HG03432 (cell line): ENCODE results near the gene GUK1.

Experiments
- ATAC-seq: cut with Tn5 transposase; IDR thresholded peaks from one replicate; pipeline ENCODE4 v1.9.1; 2021; ENCODE audit warnings: mild to moderate bottlenecking, moderate library complexity; ENCODE audit not compliant: unreplicated experiment

GUK1 gene, protein sequence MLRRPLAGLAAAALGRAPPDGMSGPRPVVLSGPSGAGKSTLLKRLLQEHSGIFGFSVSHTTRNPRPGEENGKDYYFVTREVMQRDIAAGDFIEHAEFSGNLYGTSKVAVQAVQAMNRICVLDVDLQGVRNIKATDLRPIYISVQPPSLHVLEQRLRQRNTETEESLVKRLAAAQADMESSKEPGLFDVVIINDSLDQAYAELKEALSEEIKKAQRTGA

DNA sequence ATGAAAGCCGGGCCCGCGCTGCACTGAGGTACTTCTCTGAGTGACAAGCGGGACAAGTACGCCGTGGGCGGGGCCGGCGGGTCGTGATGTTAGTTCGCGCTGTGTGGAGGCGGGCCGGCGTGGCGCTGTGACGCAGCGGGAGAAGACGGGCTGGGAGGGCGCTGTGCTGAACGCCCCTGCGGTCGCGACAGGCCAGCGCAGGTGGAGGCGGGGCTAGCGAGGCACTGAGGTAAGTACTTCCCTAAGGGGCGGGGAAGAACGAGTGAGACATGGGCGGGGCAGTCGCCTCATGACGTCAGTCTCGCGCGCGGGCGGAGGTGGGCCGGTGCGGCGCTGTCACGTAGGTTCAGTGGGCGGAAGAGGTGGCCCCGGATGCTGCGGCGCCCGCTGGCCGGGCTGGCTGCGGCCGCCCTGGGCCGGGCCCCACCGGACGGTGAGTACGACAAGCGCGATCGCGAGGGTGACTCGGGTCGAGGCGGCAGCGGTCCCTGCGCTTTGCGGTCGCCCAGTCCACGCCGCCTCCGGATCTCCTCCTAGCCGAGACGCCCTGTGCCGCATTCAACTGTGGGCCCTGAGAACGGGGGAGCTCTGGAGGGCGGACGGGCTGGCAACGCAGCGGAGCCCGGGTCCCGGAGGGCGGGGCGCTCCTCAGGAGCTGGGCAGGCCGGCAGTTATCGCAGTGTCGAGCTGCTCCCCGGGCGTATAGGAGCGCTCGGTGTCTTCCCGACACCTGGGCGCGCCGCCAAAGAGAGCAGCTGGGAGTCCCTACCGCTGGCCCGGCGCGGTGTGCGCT is at the start of gene GUK1:
Gene GUK1 (plus strand): TSS at position 349 of the 793 bp plus-strand sequence. CDS start 24 bp downstream, at position 373.
- ATAC-seq, result peak; percentile 92

DNA sequence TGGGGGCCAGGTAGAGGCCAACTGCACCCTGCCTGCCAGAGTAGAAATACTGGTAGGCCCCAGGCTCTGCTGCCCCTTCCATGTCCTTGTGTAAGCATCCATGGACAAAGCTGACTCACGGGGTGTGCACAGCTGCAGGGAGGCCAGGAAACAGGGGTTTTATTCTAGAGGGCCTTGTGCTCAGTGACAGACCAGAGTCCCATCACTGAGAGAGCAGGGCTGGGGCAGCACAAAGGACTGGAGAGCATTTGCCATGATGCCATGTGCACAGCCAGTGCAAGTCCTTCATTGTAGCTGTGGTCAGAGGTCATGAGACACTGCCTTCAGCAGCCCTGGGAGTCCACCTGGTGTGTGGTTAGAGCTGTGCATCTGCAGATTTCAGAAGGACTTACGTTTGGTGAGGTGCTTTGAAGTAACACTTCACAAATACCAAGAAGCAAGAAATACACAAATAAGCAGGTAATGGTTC is 49.4 kb upstream of the GUK1 start:
- no peak for ATAC-seq

DNA sequence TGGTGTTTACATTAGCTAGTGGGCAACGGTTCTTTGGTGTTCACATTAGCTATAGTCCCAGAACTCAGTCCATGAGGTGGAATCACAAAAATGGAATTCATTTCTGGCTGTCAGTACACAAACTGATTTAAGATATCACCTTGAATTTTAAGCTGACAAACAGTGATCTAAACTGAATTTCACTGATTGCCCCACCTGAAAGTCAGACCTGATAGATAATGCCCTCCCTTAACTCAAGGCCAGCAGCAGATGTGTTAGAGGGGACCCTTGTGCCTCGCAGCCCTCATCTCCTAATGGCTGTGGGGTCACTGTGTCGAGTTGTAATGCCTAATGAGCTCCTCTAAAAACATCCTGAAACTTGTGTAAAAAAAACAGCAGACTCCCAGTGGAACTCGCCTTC is 49.0 kb upstream of the GUK1 start:
- no peak for ATAC-seq

DNA sequence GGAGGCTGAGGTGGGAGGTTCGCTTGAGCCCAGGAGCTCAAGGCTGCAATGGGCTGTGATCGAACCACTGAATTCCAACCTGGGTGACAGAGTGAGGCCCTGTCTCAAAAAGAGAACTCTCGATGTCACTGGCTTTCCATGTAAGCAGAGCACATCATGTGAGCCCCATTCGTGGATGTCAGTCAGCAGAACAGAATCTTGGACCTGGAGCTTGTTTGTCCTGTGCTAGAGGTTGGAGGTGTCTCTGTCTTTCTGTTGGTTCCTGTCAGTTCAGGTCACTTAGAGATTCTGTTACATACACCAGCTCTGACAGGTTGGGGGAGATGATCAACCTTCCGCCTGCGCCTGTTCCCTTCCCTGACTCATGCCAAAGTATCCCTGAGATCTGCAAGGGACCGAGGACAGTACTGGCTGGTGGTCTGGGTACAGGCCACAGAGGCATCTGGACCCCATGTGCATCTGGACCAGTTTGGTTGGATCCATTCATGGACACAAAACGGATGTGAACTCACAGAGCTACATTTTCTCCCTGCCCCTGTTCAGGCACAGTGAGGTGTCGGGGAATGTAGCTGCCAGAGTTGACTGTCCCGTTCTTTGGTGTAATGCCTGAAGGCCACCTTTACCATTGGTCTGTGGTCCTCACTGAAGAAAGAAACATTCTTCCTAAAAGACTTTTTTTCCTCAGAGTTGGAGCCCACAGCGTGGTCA is 47.6 kb upstream of the GUK1 start:
- no peak for ATAC-seq

DNA sequence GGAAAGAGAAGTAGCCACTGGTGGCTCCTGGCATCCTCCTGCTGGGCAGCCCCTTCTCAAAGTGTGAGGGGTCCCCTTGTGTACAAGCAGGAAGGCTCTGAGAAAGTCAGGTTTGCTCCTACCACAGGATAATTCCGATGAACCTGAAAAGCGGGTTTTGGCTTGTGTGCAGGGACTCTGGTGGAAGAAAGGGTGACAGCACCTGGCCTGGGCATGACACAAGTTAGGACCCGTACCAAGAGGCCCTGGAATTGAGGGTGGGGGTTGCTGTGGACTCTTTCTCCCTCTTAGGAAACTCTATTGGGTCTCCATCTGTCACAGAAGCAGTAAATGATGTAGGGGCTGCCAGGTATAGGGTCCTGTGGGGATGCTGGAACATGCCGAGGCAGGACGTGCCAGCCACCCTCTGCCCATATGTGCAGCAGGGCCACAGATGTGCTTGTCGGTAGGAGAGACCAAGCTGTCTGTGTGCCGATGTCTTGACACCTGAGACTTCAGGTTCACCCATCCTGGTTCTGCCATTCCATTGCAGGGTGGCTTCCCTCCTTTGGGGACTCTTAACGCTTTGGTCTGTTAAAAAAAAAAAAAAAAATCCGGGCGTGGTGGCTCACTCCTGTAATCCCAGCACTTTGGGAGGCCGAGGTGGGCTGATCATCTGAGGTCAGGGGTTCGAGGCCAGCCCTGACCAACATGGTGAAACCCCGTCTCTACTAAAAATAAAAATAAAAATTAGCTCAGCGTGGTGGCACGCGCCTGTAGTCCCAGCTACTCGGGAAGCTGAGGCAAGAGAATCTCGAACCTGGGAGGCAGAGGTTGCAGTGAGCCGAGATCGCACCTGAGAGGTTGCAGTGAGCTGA is 46.8 kb upstream of the GUK1 start:
- ATAC-seq, result no peak

DNA sequence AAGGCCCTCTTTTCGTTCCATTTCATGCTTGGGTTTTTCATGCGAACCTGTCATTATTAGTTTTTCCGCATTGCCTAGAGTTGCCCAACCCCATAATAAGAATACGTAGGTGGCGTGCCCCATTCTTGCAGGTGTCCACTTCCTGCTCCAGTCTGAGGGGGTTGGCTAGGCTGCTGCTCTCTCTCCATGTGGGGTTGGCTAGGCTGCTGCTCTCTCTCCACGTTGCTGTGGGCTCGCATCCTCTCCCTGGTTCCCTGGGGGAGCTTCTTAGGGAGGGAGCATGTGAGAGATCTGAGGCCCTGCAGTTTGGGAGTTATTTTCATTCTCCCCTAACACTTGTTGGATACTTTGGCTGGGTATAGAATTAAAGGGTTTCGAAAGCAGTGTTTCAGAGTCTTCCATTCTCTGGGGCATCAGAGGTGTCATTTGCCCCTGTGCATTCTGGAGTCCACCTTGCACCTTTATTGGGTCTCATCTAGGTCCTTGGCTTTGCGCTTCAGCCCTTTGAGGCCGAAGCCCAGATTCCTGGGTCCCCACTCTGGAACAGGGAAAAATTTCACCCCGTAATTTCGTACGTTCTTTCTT is 45.6 kb upstream of the GUK1 start:
- ATAC-seq, result no peak

DNA sequence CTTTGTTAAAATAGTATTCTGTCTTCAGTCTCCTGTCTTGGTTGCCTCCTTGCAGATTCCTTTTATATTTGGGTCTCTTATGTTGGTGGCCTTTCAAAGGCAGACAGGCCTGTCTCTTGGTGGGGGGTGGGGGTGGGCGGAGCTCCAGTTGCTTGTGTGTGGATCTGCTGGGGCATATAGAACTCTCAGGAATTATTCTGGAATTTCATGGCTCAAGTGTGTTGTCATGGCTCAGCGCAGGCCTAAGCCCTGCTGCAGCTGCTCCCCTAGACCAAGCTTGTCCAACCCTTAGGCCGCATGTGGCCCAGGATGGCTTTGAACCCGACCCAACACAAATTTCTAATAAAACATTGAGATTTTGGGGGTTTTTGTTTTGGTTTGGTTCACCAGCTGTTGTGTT is 44.9 kb upstream of the GUK1 start:
- no peak for ATAC-seq

DNA sequence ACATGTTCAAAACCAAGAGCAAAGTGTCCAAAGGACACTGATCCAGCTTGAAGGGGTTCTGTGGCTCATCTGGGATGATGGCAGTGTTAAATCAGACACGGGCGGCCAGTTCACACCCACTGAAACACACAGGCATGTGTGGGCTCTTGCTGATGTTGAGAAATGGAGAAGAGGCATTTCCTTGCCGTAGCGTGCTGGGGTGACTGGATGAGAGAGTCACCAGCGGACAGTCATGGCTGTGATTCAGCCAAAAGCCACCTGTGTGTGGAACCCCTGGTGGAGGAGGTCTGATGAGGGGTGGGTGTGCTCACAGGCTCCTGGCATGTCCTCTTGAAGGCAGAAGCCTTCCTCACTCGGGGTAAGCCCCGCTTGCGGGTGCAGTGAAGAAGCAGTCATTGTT is 44.1 kb upstream of the GUK1 start:
- no peak for ATAC-seq

DNA sequence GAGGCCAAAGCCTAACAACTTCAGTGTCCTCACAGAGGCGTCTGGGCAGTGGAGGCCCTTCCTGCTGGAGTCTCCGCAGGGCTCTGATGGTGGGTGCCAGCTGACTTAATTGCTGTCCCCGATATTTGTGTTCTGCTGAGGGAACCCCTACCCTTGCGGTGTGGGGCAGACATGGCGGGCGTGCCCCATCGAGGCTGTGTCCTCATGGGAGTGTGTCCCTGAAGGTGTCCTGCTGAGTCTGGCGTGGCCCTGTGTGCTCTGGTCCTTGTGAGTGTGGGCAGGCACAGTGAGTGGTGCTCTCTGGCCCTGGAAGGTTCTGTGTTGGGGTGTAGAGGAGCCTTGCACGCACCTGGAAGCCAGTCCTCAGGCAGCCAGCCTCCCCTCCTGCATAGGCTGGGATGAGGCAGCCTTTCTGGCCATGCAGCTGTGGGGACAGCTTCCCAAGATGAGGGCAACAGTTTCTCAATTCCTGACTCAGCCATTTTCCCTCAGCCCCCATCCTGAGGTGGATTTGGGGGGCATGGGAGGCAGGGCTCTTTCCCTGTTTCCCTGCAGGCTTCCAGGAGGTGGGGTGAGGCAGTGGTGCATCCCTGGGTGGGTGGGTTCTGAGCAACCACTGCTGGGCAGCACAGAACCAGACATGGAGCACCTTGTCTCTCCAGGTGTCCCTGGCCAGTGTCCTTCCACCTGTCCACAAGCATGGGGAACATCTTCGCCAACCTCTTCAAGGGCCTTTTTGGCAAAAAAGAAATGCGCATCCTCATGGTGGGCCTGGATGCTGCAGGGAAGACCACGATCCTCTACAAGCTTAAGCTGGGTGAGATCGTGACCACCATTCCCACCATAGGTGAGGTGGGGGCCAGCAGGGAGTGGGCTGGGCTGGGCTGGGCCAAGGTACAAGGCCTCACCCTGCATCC is 43.4 kb upstream of the GUK1 start:
- ATAC-seq, result no peak

DNA sequence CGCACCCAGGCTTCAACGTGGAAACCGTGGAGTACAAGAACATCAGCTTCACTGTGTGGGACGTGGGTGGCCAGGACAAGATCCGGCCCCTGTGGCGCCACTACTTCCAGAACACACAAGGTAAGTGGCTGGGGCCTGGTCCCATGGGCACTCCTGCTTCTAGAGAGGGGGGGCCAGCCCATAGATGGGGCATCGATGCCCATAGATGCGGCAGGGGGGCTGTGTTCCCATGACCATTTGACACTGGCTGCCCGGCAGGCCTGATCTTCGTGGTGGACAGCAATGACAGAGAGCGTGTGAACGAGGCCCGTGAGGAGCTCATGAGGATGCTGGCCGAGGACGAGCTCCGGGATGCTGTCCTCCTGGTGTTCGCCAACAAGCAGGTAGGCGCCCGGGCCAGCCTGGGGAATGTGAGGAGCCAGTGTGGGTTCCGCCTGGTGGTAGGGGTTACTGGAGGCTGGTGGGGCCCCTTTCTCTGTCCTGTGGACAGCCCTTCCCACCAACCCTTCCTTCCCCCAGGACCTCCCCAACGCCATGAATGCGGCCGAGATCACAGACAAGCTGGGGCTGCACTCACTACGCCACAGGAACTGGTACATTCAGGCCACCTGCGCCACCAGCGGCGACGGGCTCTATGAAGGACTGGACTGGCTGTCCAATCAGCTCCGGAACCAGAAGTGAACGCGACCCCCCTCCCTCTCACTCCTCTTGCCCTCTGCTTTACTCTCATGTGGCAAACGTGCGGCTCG is 42.6 kb upstream of the GUK1 start:
- no peak for ATAC-seq

DNA sequence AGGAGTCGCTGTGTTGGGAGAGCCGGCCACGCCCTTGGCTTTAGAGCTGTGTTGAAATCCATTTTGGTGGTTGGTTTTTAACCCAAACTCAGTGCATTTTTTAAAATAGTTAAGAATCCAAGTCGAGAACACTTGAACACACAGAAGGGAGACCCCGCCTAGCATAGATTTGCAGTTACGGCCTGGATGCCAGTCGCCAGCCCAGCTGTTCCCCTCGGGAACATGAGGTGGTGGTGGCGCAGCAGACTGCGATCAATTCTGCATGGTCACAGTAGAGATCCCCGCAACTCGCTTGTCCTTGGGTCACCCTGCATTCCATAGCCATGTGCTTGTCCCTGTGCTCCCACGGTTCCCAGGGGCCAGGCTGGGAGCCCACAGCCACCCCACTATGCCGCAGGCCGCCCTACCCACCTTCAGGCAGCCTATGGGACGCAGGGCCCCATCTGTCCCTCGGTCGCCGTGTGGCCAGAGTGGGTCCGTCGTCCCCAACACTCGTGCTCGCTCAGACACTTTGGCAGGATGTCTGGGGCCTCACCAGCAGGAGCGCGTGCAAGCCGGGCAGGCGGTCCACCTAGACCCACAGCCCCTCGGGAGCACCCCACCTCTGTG is 41.7 kb upstream of the GUK1 start:
- no peak for ATAC-seq

DNA sequence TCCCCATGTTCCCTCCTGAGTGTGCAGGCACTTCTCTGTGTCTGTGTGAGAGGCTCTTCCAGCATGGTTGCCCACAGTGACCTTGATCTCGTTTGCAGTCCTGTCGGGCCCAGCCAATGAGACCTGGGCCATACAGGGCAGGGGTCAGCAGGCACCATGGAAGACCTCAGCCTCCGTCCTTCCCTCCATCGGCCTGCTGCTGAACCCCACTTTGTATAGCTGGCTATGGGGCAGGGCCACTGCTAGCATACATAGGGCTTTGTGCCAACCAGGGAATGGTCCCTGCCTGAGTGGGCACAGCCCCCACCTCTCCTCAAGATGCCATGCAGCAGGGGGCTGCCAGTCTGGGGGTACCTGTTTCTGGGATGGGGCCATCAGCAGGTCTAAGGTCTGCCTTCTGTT is 40.7 kb upstream of the GUK1 start:
- ATAC-seq, result no peak

DNA sequence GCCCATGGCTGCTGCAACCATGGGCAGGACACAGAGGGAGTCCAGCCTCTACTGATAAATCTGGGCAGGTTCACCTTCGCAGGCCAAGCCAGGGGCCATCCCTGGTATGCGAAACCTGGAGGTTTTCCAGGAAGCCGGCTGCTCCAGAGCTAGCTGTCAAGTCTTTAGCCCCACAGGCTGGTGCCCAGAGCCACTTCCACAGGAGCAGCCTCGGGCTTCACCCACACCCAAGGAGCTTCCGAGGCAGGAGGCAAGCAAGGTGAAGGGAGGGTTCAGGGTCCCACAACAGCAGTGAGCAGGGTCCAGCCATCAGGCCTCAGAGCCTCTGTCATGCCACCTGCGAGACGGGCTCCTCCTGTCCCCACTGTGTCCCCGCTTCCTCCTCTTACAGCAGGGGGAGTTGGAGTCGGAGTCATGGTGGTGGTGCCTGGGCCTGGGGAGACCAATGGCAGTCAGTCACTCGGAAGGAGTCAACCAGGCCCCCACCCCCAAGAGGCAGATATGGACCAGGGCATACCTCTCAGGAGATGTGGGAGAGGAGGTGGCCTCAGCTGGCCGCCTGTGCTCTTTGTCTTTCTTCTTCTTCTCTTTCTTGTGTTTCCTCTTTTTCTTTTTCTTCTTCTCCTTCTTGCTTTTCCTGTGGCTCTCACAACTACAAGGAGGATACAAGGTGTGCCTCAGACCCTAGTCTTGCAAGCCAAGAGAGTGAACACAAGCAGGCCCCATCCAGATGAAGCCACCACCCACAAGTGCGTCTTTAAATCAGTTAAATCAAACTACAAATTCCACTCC is 39.1 kb upstream of the GUK1 start:
- ATAC-seq, result no peak

DNA sequence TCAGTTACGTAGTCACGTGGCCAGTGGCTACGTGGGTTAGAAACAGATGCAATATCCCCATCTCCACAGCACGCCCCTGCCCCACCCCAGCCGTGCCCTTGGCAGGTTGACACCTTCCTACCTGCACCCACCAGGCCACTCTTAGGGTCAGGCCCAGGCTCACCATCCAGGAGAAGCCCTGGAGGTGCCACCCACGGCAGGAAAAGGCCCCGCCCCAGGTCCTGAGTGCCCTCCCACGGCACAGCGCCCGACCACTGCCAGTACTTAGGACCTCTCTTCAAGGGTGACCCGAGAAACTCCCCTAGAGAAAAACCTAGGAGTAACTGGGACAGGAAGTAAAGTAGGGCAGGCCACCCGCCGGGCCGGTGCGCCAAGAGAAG is 38.5 kb upstream of the GUK1 start:
- ATAC-seq, result no peak

DNA sequence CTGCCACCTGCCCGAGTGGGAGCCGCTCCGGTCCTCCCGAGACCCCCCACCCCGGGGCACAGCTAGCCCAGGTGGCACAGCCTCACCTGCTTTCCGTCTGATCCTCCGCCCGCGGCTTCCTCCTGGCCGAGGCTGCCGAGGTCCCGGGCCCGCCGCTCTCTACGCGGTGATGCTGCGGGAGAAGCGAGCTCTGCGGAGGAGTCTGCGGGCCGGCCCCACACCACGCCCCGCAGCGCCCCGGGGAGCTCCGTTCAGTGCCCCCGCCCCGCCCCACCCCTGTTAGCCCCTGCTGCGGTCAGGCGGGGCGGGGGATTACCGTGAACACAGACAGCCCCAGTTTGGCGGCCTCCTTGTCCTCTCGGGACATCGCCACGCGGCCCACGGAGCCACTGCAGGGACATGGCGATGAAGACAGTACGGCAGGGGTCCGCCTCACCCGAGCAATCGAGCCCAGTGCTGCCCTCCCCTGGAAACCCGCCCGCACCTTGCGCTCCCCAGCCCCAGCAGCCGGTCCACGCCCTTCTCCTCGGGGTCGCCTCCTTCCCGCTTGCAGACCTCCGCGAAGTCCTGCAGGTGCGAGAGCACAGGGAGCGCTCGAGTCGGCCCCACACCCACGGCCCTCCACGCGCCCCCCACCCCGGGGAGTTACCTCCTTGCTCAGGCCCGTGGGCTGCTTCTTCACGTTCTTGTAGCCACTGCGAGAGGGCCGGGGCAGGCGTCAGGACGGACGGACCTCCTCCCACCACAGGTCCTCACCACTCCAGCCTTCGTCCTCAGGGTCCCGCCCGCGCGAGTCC is 37.9 kb upstream of the GUK1 start:
- peak; percentile 18 for ATAC-seq

DNA sequence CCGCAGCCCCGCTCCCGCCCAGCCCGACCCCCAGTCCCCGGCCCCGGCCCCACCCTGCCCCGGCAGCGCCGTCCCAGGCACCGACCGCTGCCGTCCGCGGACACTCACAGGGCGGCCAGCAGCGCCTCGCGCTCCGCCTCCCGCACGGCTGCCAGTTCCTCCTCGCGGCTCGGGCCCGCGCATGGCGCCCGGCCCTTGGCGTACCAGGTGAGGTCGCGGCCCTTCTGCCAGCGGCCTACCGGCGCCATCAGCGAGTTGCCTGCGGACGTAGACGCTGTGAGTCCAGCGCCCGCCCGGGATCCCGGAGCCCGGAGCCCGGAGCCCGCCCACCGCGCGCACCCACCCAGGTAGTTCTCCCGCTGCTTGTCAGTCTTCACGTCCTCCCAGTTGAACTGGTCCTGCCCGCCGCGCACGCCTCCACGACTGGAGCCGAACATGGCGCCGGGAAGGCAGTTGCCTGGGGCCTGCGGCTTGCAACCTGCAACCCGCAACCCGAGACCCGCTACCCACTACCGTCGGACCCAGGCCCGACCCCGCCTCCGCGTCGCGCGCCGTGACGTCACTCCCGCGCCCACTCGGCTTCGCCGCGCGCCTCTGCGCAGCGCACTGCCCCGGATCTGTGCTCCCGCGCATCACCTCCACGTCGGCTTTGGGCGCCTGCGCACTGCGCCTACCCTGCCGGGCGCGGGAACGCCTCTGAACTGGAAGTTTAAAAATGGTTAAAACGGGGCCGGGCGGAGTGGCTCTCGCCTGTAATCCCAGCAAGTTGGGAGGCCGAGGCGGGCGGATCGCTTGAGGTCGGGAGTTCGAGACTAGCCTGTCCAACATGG is 37.1 kb upstream of the GUK1 start, which contains the start of gene C1orf35:
Gene C1orf35 (minus strand): TSS at position 535 of the 830 bp plus-strand sequence. CDS start 98 bp downstream, at position 437.
- peak; percentile 81 for ATAC-seq
